GM21526 (cell line): ENCODE measurements around the gene TLCD5.

Source experiments
- ATAC-seq: cut with Tn5 transposase; IDR thresholded peaks from one replicate; pipeline ENCODE4 v1.9.1; 2021; ENCODE audit warnings: moderate library complexity; ENCODE audit not compliant: unreplicated experiment, low FRiP score

TLCD5 gene

DNA sequence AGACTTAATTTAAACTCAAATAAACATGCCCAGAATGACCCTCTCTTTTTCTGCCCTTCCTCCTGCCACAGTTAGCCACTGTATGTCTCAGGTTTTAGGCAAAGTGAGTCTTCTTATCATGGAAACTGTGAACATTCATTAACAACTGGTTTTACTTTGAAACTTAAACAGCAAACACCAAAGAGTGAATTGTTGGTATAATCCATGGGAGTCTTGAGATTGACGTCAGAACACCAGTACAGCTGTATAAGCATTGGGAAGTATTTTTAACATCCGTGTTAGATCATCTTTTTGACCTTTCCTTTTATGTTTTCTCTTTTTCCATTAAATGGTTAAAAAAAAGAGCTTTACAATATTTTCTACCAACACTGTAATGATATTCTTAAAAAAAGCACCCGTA, 50.0 kb downstream of the TLCD5 start:
- ATAC-seq: no peak

DNA sequence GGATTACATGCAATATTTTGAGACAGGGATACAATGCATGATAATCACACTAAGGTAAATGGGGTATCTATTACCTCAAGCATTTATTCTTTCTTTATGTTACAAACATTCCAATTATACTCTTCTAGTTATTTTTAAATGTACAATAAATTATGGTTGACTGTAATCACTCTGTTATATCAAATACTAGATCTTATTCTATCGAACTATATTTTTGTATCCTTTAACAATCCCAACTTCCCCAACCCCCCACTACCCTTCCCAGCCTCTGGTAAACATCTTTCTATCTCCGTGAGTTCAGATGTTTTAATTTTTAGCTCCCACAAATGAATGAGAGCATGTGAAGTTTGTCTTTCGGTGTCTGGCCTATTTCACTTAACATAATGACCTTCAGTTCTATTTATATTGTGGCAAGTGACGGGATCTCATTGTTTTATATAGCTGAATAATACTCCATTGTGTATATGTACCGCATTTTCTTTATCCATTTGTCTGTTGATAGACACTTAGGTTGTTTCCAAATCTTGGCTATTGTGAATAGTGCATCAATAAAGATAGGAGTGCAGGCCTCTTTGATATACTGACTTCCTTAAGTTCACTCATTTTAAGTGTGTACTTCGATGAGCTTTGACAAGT, 51.6 kb downstream of the TLCD5 start:
- ATAC-seq: no peak

DNA sequence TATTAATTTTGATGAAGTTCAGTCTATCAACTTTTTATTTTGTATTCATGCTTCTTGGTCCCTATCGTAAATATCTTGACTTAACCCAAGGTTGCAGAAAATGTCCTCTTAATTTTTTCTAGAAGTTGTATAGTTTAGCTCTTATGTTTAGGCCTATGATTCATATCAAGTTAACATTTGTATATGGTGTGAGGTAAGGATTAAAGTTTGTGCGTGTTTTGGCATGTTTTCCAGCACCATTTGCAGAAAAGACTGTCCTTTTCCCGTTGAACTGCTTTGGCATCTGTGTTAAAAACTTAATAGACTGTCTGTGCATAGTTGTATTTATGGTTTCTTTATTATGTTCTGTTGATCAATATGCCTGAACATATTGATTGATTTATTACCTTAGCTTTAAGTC, 53.4 kb downstream of the TLCD5 start:
- no peak for ATAC-seq

DNA sequence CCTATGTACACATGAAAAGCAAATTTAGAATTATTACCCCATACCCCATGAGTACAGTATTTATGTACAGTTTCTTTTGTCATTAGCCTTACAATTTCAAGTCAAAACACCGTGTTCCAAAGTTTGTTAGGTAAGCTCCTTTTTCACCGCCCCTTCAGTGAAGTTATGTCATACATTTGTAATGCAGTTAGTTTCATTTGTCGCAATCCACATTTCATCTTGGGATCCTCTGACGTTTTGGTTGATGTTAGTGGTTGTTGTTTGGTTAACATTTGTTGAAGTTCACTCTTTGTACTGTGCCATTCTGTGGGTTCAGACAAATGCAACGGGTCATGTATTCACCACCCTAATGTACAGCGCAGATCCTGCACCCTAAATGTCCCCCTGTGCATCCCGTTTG, 56.3 kb downstream of the TLCD5 start:
- ATAC-seq: no peak
